ENCODE measurements around the gene PLPPR3. TPM values are rescaled to one million over a fixed set of nuclear protein-coding genes. Genes with fewer than 3 reads are reported as not detected.

The PLPPR3 gene
- total RNA-seq, 1 donor from 2014 or later, result not detected

- TF ChIP-seq CTCF (IDR thresholded peaks at IDR 0.05) (no peak), POLR2A (IDR thresholded peaks at IDR 0.05) (peak in 1 of 2 donors; percentile 79), POLR2AphosphoS5 (IDR thresholded peaks at IDR 0.05; ENCODE audit: insufficient read depth in 1 of 2, low read depth in 1 of 2) (peak in 1 of 2 donors; percentile 92)
- H3K4me1 ChIP-seq, result peaks cover 48% of the 10 kb centered on the region
- H3K4me3 ChIP-seq, result peak within 1 kb of the TSS; percentile 53 to 59
- H3K27ac ChIP-seq, result peak within 1 kb of the TSS; percentile 92
- intact Hi-C loops (cut with DNase I), result loop anchor here (5.0 kb wide), 1 partner anchor 63 kb away; no protein-coding TSS in a partner anchor
- H3K27me3 ChIP-seq, result no peaks in the 10 kb centered on the region
- no peaks in the 10 kb centered on the region for H3K36me3 ChIP-seq
- no peak for DNase-seq (ENCODE audit: extremely low spot score in 2 of 2)
- no peaks in the 10 kb centered on the region for H3K9me3 ChIP-seq
Observed at GRCh38 chr19:858868-859843, 37.4 kb upstream of the PLPPR3 start, which contains the start of gene CFD. Gene CFD, plus strand, starts transcription at chr19:859664. Its CDS starts 26 bp downstream, at chr19:859690.

GRCh38 chr19:858284-858683 lies 36.5 kb upstream of the PLPPR3 start:
- H3K4me3 ChIP-seq, result no peak overlapping the region
- H3K4me1 ChIP-seq, result peaks cover 46% of the 10 kb centered on the region
- TF ChIP-seq POLR2A (IDR thresholded peaks at IDR 0.05), result no peak
- TF ChIP-seq CTCF (IDR thresholded peaks at IDR 0.05), result no peak
- TF ChIP-seq POLR2AphosphoS5 (IDR thresholded peaks at IDR 0.05; ENCODE audit: insufficient read depth in 1 of 2, low read depth in 1 of 2), result no peak
- no peaks in the 10 kb centered on the region for H3K36me3 ChIP-seq
- no peaks in the 10 kb centered on the region for H3K9me3 ChIP-seq
- H3K27me3 ChIP-seq, result no peaks in the 10 kb centered on the region
- H3K27ac ChIP-seq, result peak overlapping the region; percentile 92
- intact Hi-C loops (cut with DNase I), result loop anchor here (5.0 kb wide), 1 partner anchor 64 kb away; no protein-coding TSS in a partner anchor
- DNase-seq (ENCODE audit: extremely low spot score in 2 of 2), result no peak

GRCh38 chr19:855566-856120 lies 33.9 kb upstream of the PLPPR3 start:
- H3K27me3 ChIP-seq, result peaks cover 9% of the 10 kb centered on the region
- TF ChIP-seq POLR2A (IDR thresholded peaks at IDR 0.05), result no peak
- TF ChIP-seq POLR2AphosphoS5 (IDR thresholded peaks at IDR 0.05; ENCODE audit: insufficient read depth in 1 of 2, low read depth in 1 of 2), result no peak
- TF ChIP-seq CTCF (IDR thresholded peaks at IDR 0.05), result no peak
- H3K27ac ChIP-seq, result no peak overlapping the region
- no peak overlapping the region for H3K4me3 ChIP-seq
- no peaks in the 10 kb centered on the region for H3K36me3 ChIP-seq
- peaks cover 35% of the 10 kb centered on the region for H3K4me1 ChIP-seq
- intact Hi-C loops (cut with DNase I), result loop anchor here (5.0 kb wide), 1 partner anchor 67 kb away; no protein-coding TSS in a partner anchor
- no peak for DNase-seq (ENCODE audit: extremely low spot score in 2 of 2)
- no peaks in the 10 kb centered on the region for H3K9me3 ChIP-seq

GRCh38 chr19:855142-855541 lies 33.4 kb upstream of the PLPPR3 start:
- Histone ChIP-seq H3K27me3 (peaks cover 9% of the 10 kb centered on the region), H3K9me3 (no peaks in the 10 kb centered on the region), H3K4me1 (peaks cover 37% of the 10 kb centered on the region), H3K36me3 (no peaks in the 10 kb centered on the region), H3K27ac (no peak overlapping the region), H3K4me3 (no peak overlapping the region)
- intact Hi-C loops (cut with DNase I), result loop anchor here (5.0 kb wide), 1 partner anchor 67 kb away; no protein-coding TSS in a partner anchor
- TF ChIP-seq CTCF (IDR thresholded peaks at IDR 0.05) (no peak), POLR2AphosphoS5 (IDR thresholded peaks at IDR 0.05; ENCODE audit: insufficient read depth in 1 of 2, low read depth in 1 of 2) (no peak), POLR2A (IDR thresholded peaks at IDR 0.05) (no peak)
- DNase-seq (ENCODE audit: extremely low spot score in 2 of 2), result no peak

Data from vagina (tissue), 2 donors.